ENCODE data around the gene PPM1K.

The PPM1K gene

DNA sequence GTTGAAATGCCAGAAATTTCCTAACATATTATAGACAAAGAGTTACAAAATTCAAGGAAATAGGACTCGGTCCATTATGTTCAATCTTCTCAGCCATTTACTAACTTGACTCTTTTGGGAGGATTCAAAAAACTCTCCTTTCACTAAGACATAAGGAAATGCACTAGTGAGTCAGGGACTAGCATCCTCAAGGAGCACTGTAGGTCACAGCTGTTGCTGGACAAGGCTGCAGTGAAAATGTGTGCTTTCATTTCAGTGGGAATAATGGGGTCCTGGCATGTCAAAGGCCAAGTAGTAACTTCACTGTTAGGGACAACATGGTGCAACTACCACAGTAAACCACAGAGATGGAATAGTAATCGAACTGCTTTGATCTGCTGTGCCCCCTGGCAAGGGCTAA lies 69.0 kb downstream of the PPM1K start:
- no peak for TF ChIP-seq SPI1 (IDR thresholded peaks at IDR 0.05; ENCODE audit: borderline replicate concordance, low read depth)
- TF ChIP-seq GABPA (IDR thresholded peaks at IDR 0.05; ENCODE audit: low read depth) = no peak
- no peak for TF ChIP-seq CTCF (IDR thresholded peaks at IDR 0.05; ENCODE audit: insufficient read depth, low read length)
- no peak for TF ChIP-seq REST (IDR thresholded peaks at IDR 0.05; ENCODE audit: insufficient replicate concordance, low read depth)
- TF ChIP-seq POLR2AphosphoS5 (IDR thresholded peaks at IDR 0.05; ENCODE audit: low read depth) = no peak
- Histone ChIP-seq H3K27ac (replicated peaks) (no peak overlapping the region), H3K4me3 (replicated peaks; ENCODE audit: insufficient read depth, low read length) (no peak overlapping the region), H3K27me3 (ENCODE audit: insufficient read depth, poor library complexity, severe bottlenecking) (no peaks in the 10 kb centered on the region)
- no peak for DNase-seq (ENCODE audit: low read depth in 1 of 2, low spot score in 1 of 2)

DNA sequence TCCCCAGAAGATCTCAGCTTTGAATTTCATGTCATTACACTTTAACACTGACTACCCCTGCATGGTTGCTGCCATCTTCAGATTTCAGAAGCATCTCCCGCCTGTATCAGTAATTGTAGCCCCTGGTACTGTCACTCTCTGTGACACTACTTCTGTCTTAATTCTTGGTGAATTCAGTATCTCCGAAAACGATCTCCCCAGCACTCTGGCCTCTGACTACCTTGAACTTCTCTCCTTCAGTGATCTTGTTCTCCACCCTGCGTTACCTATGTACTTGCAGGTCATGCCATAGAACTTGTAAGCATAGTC lies 72.2 kb downstream of the PPM1K start:
- TF ChIP-seq CTCF (IDR thresholded peaks at IDR 0.05; ENCODE audit: insufficient read depth, low read length) = no peak
- no peak for TF ChIP-seq POLR2AphosphoS5 (IDR thresholded peaks at IDR 0.05; ENCODE audit: low read depth)
- no peak for TF ChIP-seq SPI1 (IDR thresholded peaks at IDR 0.05; ENCODE audit: borderline replicate concordance, low read depth)
- no peak for TF ChIP-seq REST (IDR thresholded peaks at IDR 0.05; ENCODE audit: insufficient replicate concordance, low read depth)
- TF ChIP-seq GABPA (IDR thresholded peaks at IDR 0.05; ENCODE audit: low read depth) = no peak
- no peak for DNase-seq (ENCODE audit: low read depth in 1 of 2, low spot score in 1 of 2)
- Histone ChIP-seq H3K4me3 (replicated peaks; ENCODE audit: insufficient read depth, low read length) (no peak overlapping the region), H3K27ac (replicated peaks) (no peak overlapping the region), H3K27me3 (ENCODE audit: insufficient read depth, poor library complexity, severe bottlenecking) (no peaks in the 10 kb centered on the region)

- peak in 1 of 2 experiments; percentile 51 for DNase-seq (ENCODE audit: low read depth in 1 of 2, low spot score in 1 of 2)
- no peaks in the 10 kb centered on the region for H3K27me3 ChIP-seq (ENCODE audit: insufficient read depth, poor library complexity, severe bottlenecking)
- H3K4me3 ChIP-seq (replicated peaks; ENCODE audit: insufficient read depth, low read length) = no peak overlapping the region
- no peak overlapping the region for H3K27ac ChIP-seq (replicated peaks)
- TF ChIP-seq SPI1 (IDR thresholded peaks at IDR 0.05; ENCODE audit: borderline replicate concordance, low read depth) (no peak), REST (IDR thresholded peaks at IDR 0.05; ENCODE audit: insufficient replicate concordance, low read depth) (no peak), POLR2AphosphoS5 (IDR thresholded peaks at IDR 0.05; ENCODE audit: low read depth) (no peak), CTCF (IDR thresholded peaks at IDR 0.05; ENCODE audit: insufficient read depth, low read length) (no peak), GABPA (IDR thresholded peaks at IDR 0.05; ENCODE audit: low read depth) (no peak)
These were observed 72.7 kb downstream of the PPM1K start for GRCh38 chr4:88211473-88212252.
